Calu3 (cell line): ENCODE data around the gene SPSB3. TPM values are rescaled to one million over a fixed set of nuclear protein-coding genes. Genes with fewer than 3 reads are reported as not detected.
"Not testable (repeated sequence)": the region's sequence is repeated elsewhere in the genome, so short reads cannot be mapped to it uniquely, and the experiment has no call there.

Experiments used
- BruUV-seq: library from RNA; stranded (reverse); fragments of 400-500 nt; replicated peaks from 2 replicates; lab custom pipeline; 2021; lab: Mats Ljungman, UMichigan
- CTCF ChIA-PET: fragments of 300-600 bp; sonication (Branson Sonifier 250); formaldehyde crosslinking; loops from one replicate; lab custom pipeline; 2022; ENCODE audit warnings: antibody characterized with exemption; lab: Charles Lee
- DNase-seq: peaks from one replicate; pipeline ENCODE4 v3.0.0; 2022
- H3K27ac Mint-ChIP-seq: one replicate; pipeline ENCODE4 v1.8.0; 2022; ENCODE audit warnings: mixed read lengths; ENCODE audit not compliant: unreplicated experiment
- H3K27me3 Mint-ChIP-seq: one replicate; pipeline ENCODE4 v1.8.0; 2022; ENCODE audit warnings: mixed read lengths; ENCODE audit not compliant: unreplicated experiment
- H3K36me3 Mint-ChIP-seq: one replicate; pipeline ENCODE4 v1.8.0; 2022; ENCODE audit warnings: mild to moderate bottlenecking, moderate library complexity, mixed read lengths; ENCODE audit not compliant: insufficient read depth, unreplicated experiment
- H3K4me1 Mint-ChIP-seq: one replicate; pipeline ENCODE4 v1.8.0; 2022; ENCODE audit warnings: mild to moderate bottlenecking, low read depth, mixed read lengths; ENCODE audit not compliant: unreplicated experiment
- H3K4me3 Mint-ChIP-seq: one replicate; pipeline ENCODE4 v1.8.0; 2022; ENCODE audit warnings: mild to moderate bottlenecking, low read depth, moderate library complexity, mixed read lengths; ENCODE audit not compliant: unreplicated experiment
- H3K9me3 Mint-ChIP-seq: one replicate; pipeline ENCODE4 v1.8.0; 2022; ENCODE audit warnings: low read depth, mixed read lengths; ENCODE audit not compliant: unreplicated experiment
- intact Hi-C: fragments of 100-400 bp; cut with micrococcal nuclease; formaldehyde crosslinking; loops from one replicate; pipeline ENCODE4 v1.10.0; 2022; ENCODE audit not compliant: unreplicated experiment
- total RNA-seq: library from RNA; stranded (reverse); gene quantifications from 2 replicates; pipeline ENCODE4 v1.2.3, GENCODE V29; 2022
- TF ChIP-seq, protein P1 (sequence below): fragments of 200-600 bp; IDR thresholded peaks from one replicate; pipeline ENCODE4 v1.8.0; 2022; ENCODE audit warnings: antibody characterized with exemption; ENCODE audit not compliant: unreplicated experiment

SPSB3 gene
- total RNA-seq, 1 experiment from 2014 or later = 44.3 TPM

DNA sequence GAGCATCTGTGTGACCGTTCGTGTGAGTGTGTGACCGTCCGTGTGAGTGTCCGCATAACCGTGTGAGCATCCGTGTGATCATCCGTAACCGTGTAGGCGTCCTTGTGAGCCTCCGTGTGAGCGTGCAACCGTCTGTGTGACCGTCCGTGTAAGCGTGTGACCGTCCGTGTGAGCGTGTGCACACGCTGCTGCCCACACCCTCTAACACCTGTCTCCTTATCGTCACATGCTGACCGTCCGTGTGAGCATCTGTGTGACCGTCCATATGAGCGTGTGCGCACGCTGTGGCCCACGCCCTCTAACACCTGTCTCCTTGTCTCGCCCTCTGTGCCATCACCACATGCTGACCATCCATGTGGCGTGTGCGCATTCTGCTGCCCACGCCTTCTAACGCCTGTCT lies 42.1 kb downstream of the SPSB3 start:
- intact Hi-C loops = no loop called here

DNA sequence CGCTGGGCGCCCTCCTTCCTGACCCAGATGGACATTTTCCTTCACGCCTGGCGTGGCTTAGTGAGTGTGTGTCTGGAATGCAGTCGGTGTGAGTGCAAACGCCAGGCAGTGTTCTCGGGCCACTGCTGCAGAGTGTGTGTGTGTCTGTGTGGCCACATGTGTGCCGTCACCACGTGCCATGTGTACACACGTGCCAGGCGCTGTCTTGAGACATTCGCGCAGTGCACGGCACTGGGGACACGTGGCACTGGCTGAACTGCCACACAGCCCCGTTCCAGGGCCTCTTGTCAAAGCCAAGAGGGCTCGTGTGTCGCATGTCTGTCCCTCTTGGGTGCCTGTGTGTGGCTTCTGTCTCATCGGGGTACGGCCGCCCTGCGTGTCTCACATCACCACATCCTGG lies 47.6 kb downstream of the SPSB3 start:
- Mint-ChIP-seq H3K4me3 (no peak overlapping the region), H3K27ac (no peak overlapping the region), H3K9me3 (no peaks in the 10 kb centered on the region), H3K4me1 (no peaks in the 10 kb centered on the region), H3K27me3 (no peaks in the 10 kb centered on the region), H3K36me3 (peaks cover 12% of the 10 kb centered on the region)
- CTCF ChIA-PET = no interaction called here
- BruUV-seq = no TSS peak
- no peak for DNase-seq
- intact Hi-C loops = no loop called here
- TF ChIP-seq, protein P1, sequence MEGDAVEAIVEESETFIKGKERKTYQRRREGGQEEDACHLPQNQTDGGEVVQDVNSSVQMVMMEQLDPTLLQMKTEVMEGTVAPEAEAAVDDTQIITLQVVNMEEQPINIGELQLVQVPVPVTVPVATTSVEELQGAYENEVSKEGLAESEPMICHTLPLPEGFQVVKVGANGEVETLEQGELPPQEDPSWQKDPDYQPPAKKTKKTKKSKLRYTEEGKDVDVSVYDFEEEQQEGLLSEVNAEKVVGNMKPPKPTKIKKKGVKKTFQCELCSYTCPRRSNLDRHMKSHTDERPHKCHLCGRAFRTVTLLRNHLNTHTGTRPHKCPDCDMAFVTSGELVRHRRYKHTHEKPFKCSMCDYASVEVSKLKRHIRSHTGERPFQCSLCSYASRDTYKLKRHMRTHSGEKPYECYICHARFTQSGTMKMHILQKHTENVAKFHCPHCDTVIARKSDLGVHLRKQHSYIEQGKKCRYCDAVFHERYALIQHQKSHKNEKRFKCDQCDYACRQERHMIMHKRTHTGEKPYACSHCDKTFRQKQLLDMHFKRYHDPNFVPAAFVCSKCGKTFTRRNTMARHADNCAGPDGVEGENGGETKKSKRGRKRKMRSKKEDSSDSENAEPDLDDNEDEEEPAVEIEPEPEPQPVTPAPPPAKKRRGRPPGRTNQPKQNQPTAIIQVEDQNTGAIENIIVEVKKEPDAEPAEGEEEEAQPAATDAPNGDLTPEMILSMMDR = no peak

More for the DNA sequence above, 42.1 kb downstream of the SPSB3 start:
- Mint-ChIP-seq H3K36me3 (peaks cover 33% of the 10 kb centered on the region), H3K9me3 (no peaks in the 10 kb centered on the region), H3K4me1 (no peaks in the 10 kb centered on the region), H3K4me3 (no peak overlapping the region), H3K27ac (no peak overlapping the region), H3K27me3 (no peaks in the 10 kb centered on the region)
- BruUV-seq = no TSS peak
- CTCF ChIA-PET = no interaction called here
- DNase-seq = no peak
- TF ChIP-seq, protein P1 = no peak

DNA sequence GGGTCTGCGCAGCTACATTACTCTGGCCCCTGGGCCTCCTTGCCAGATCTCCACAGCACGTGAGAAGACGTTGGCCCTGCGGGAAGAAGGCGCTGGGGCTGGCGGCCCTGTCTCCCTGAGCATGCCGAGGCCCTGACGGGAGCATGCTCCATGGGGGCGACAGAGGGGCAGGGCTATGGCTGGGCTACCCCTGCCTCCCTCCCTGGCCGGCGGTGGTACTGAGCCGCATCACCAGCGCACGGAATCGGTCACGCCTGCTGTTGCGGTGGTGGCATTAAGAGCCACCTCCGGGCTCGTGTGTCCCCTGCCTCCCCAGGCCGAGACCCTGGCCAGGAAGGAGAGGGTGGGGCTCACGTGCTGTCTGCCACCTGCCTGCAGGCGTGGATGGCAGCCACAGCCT lies 48.2 kb downstream of the SPSB3 start:
- H3K9me3 Mint-ChIP-seq = no peaks in the 10 kb centered on the region
- BruUV-seq = no TSS peak
- no peaks in the 10 kb centered on the region for H3K27me3 Mint-ChIP-seq
- no peak overlapping the region for H3K27ac Mint-ChIP-seq
- TF ChIP-seq, protein P1 = no peak
- no peaks in the 10 kb centered on the region for H3K4me1 Mint-ChIP-seq
- DNase-seq = no peak
- no peak overlapping the region for H3K4me3 Mint-ChIP-seq
- CTCF ChIA-PET = no interaction called here
- H3K36me3 Mint-ChIP-seq = peaks cover 18% of the 10 kb centered on the region
- intact Hi-C loops = no loop called here

DNA sequence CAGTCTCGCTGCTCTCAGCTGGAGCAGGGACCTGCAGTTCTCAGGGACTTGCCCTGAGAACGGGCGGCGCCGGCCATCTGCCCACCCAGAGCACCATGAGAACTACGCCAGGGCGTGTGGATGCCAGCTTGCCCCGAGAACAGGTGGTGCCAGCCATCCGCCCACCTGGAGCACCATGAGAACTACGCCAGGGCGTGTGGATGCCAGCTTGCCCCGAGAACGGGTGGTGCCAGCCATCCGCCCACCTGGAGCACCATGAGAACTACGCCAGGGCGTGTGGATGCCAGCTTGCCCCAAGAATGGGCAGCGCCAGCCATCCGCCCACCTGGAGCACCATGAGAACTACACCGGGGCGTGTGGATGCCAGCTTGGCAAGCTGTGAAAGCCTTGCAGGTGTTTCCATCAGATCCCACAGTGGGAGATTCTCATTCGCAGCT lies 49.8 kb downstream of the SPSB3 start:
- intact Hi-C loops, DNase-seq, BruUV-seq, H3K9me3 Mint-ChIP-seq, H3K4me1 Mint-ChIP-seq, H3K27ac Mint-ChIP-seq, H3K4me3 Mint-ChIP-seq, H3K27me3 Mint-ChIP-seq: not testable (repeated sequence)
- H3K36me3 Mint-ChIP-seq = peaks cover 26% of the 10 kb centered on the region
- CTCF ChIA-PET = interaction anchor here (1.0 to 1.2 kb wide), 2 partner anchors 27 to 50 kb away, joined by 3 read pairs; partner anchors contain the start of genes MAPK8IP3, NUBP2 and SPSB3

DNA sequence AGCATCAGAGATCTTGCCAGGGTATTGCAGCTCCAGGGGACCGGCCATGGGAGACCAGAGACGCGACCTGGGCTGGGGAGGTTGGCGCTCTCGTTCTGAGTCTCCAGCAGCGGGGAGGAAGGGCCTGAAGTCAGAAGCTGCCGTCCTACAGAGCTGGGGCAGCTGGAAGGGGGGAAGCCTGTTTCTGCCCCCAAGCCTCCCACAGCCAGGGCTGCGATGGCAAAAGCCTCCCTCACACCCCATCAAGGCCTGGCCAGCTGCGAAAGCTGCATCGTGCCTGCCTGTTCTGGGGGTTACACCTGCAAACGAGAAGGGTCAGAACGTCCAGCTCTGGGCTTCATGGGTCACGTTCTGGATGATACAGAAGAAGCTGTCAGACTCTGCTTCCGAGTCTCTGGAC lies 50.3 kb downstream of the SPSB3 start:
- CTCF ChIA-PET = interaction anchor here (1.2 kb wide), 1 partner anchor 26 kb away, joined by 3 read pairs; the partner anchor contains the start of gene MAPK8IP3
- intact Hi-C loops = no loop called here
- no TSS peak for BruUV-seq
- TF ChIP-seq, protein P1 = no peak
- Mint-ChIP-seq H3K27me3 (no peaks in the 10 kb centered on the region), H3K36me3 (peaks cover 31% of the 10 kb centered on the region), H3K4me3 (no peak overlapping the region), H3K9me3 (no peaks in the 10 kb centered on the region), H3K4me1 (no peaks in the 10 kb centered on the region), H3K27ac (no peak overlapping the region)
- DNase-seq = no peak
